IMR-90 (cell line): Measurements from ENCODE around the gene TXLNA. TPM values are rescaled to one million over a fixed set of nuclear protein-coding genes. Genes with fewer than 3 reads are reported as not detected.
"Not testable (repeated sequence)": the region's sequence is repeated elsewhere in the genome, so short reads cannot be mapped to it uniquely, and the experiment has no call there.

Experiments
- ATAC-seq: fragments of 200-7000 bp; cut with Tn5 transposase; 2 replicates; pipeline ENCODE4 v1.9.1; 2020; ENCODE audit warnings: low read depth, mild to moderate bottlenecking, moderate library complexity
- BruUV-seq: library from RNA; stranded (reverse); fragments of 400-500 nt; replicated peaks from 2 replicates; lab custom pipeline; 2021; lab: Mats Ljungman, UMichigan
- CTCF ChIA-PET: fragments of 300-600 bp; formaldehyde crosslinking; extraction: SDS; loops from one replicate; lab custom pipeline; 2021; ENCODE audit warnings: antibody characterized with exemption; lab: Yijun Ruan, JAX
- POLR2A ChIA-PET: fragments of 300-600 bp; sonication (Branson Sonifier 250); formaldehyde crosslinking; loops from one replicate; lab custom pipeline; 2022; ENCODE audit warnings: antibody characterized with exemption; ENCODE audit not compliant: unreplicated experiment; lab: Charles Lee
- DNase-seq: peaks from one replicate; pipeline ENCODE4 v3.0.0; 2013
- H2AFZ ChIP-seq: replicated peaks from 2 replicates; pipeline ENCODE3; 2013; ENCODE audit warnings: low read length, mild to moderate bottlenecking; ENCODE audit not compliant: poor library complexity
- H2AK5ac ChIP-seq: 2 replicates; pipeline ENCODE4 v1.6.1; 2013; ENCODE audit warnings: low read depth, low read length, inconsistent platforms
- H2AK9ac ChIP-seq: replicated peaks from 2 replicates; pipeline ENCODE3; 2013; ENCODE audit warnings: mild to moderate bottlenecking, low read depth, low read length, moderate library complexity; ENCODE audit not compliant: poor library complexity
- H2BK120ac ChIP-seq: 2 replicates; pipeline ENCODE4 v1.6.1; 2013; ENCODE audit warnings: low read depth, low read length, inconsistent platforms
- H2BK15ac ChIP-seq: 3 replicates; pipeline ENCODE4 v1.6.1; 2013; ENCODE audit warnings: low read depth, low read length, inconsistent platforms
- H2BK20ac ChIP-seq: 2 replicates; pipeline ENCODE4 v1.6.1; 2013; ENCODE audit warnings: low read depth, mild to moderate bottlenecking, inconsistent platforms, low read length, moderate library complexity
- H2BK5ac ChIP-seq: 2 replicates; pipeline ENCODE4 v1.6.1; 2013; ENCODE audit warnings: mild to moderate bottlenecking, low read depth, low read length, inconsistent platforms; ENCODE audit not compliant: poor library complexity, severe bottlenecking
- H3K14ac ChIP-seq: replicated peaks from 2 replicates; pipeline ENCODE4 v1.6.1; 2013; ENCODE audit warnings: low read depth, low read length, inconsistent platforms
- H3K18ac ChIP-seq: 2 replicates; pipeline ENCODE4 v1.6.1; 2013; ENCODE audit warnings: low read depth, low read length, control low read depth
- H3K23ac ChIP-seq: 2 replicates; pipeline ENCODE4 v1.6.1; 2013; ENCODE audit warnings: low read depth, low read length, inconsistent platforms
- H3K27ac ChIP-seq: 2 replicates; pipeline ENCODE4 v1.5.1; 2013; ENCODE audit warnings: mild to moderate bottlenecking, control low read depth, low read length; ENCODE audit not compliant: insufficient read depth
- H3K27me3 ChIP-seq: 2 replicates; pipeline ENCODE4 v1.6.1; 2013; ENCODE audit warnings: low read length; ENCODE audit not compliant: control insufficient read depth, insufficient read depth
- H3K36me3 ChIP-seq: 2 replicates; pipeline ENCODE4 v1.6.1; 2013; ENCODE audit warnings: low read length, mixed read lengths; ENCODE audit not compliant: control insufficient read depth, insufficient read depth
- H3K4ac ChIP-seq: 2 replicates; pipeline ENCODE4 v1.6.1; 2013; ENCODE audit warnings: low read depth, low read length, inconsistent platforms
- H3K4me1 ChIP-seq: 2 replicates; pipeline ENCODE4 v1.6.1; 2013; ENCODE audit warnings: low read length, mixed read lengths; ENCODE audit not compliant: control insufficient read depth, insufficient read depth
- H3K4me2 ChIP-seq: 2 replicates; pipeline ENCODE4 v1.6.1; 2013; ENCODE audit warnings: low read depth, mild to moderate bottlenecking, control low read depth, low read length, moderate library complexity
- H3K4me3 ChIP-seq: 2 replicates; pipeline ENCODE4 v1.5.1; 2013; ENCODE audit warnings: low read depth, mild to moderate bottlenecking, control low read depth, low read length, moderate library complexity; ENCODE audit not compliant: insufficient read depth
- H3K56ac ChIP-seq: 2 replicates; pipeline ENCODE4 v1.6.1; 2013; ENCODE audit warnings: low read length, inconsistent platforms; ENCODE audit not compliant: insufficient read depth; ENCODE audit errors: extremely low read depth
- H3K79me1 ChIP-seq, 2 experiments: 2 replicates each; pipeline ENCODE4 v1.6.1; 2013; ENCODE audit warnings: low read length in 2 of 2, inconsistent platforms in 1 of 2, low read depth in 1 of 2
- H3K9ac ChIP-seq: 2 replicates; pipeline ENCODE4 v1.6.1; 2013; ENCODE audit warnings: low read depth, low read length, control low read depth
- H3K9me1 ChIP-seq: 2 replicates; pipeline ENCODE4 v1.6.1; 2013; ENCODE audit warnings: low read length, inconsistent platforms; ENCODE audit not compliant: insufficient read depth
- H3K9me3 ChIP-seq: 2 replicates; pipeline ENCODE4 v1.6.1; 2013; ENCODE audit warnings: low read length; ENCODE audit not compliant: control insufficient read depth, insufficient read depth
- H4K20me1 ChIP-seq: 2 replicates; pipeline ENCODE4 v1.6.1; 2013; ENCODE audit warnings: low read length, inconsistent platforms; ENCODE audit not compliant: insufficient read depth
- H4K5ac ChIP-seq: 2 replicates; pipeline ENCODE4 v1.6.1; 2013; ENCODE audit warnings: mild to moderate bottlenecking, low read depth, low read length, control low read depth
- H4K8ac ChIP-seq, 2 experiments: 2 replicates each; pipeline ENCODE4 v1.6.1; 2013; ENCODE audit warnings: low read depth in 2 of 2, low read length in 2 of 2, control low read depth in 1 of 2, inconsistent platforms in 1 of 2
- H4K91ac ChIP-seq: 2 replicates; pipeline ENCODE4 v1.6.1; 2013; ENCODE audit warnings: low read depth, low read length, inconsistent platforms; ENCODE audit not compliant: insufficient read depth
- WGBS, 2 experiments: methylation state at CpG; one replicate each; pipeline versions ENCODE4 v1.1.5 to v1.1.7; 2013; ENCODE audit warnings: missing lambda C conversion rate in 2 of 2; ENCODE audit not compliant: insufficient read length in 1 of 2; ENCODE audit errors: extremely low coverage in 2 of 2; 5-methylcytosine and 5-hydroxymethylcytosine counted together
- dilution Hi-C: fragments of 300-500 bp; cut with HindIII; formaldehyde crosslinking; loops from one replicate; pipeline ENCODE4 v1.14.3; 2018; ENCODE audit warnings: low sequenced_read_pairs; ENCODE audit not compliant: unreplicated experiment
- in situ Hi-C: fragments of 300-500 bp; cut with MboI; formaldehyde crosslinking; loops from 3 replicates; pipeline ENCODE4 v1.14.3; 2019; ENCODE audit warnings: low sequenced_read_pairs, inconsistent platforms, mixed read lengths
- intact Hi-C: fragments of 100-400 bp; cut with micrococcal nuclease; formaldehyde crosslinking; loops from 2 replicates; pipeline ENCODE4 v1.10.0; 2022
- polyA plus RNA-seq, 3 experiments: library from polyadenylated mRNA; depleted of rRNA; stranded (reverse); fragments of >200 nt; gene quantifications; 2 replicates each; pipeline ENCODE4 v1.2.3, GENCODE V29; 2012; ENCODE audit warnings: low replicate concordance in 1 of 3
- total RNA-seq: library from RNA; depleted of rRNA; stranded (reverse); fragments of >200 nt; gene quantifications from 2 replicates; pipeline ENCODE4 v1.2.3, GENCODE V29; 2012

The TXLNA gene
- total and polyA plus RNA-seq, 2 of the 4 experiments (the other 2 are of a cell fraction): 47.6 to 102 TPM

DNA sequence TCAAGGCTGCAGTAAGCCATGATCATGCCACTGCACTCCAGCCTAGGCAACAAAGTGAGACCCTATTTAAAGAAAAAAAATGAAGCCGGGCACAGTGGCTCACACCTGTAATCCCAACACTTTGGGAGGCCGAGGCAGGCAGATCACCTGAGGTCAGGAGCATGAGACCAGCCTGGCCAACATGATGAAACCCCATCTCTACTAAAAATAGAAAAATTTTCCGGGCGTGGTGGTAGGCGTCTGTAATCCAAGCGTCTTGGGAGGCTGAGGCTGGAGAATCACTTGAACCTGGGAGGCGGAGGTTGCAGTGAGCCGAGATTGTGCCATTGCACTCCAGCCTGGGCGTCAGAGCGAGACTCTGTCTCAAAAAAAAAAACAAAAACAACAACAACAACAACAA, 13.8 kb upstream of the TXLNA start:
- H4K91ac ChIP-seq, dilution Hi-C loops, H3K4me1 ChIP-seq, H4K20me1 ChIP-seq, H2BK5ac ChIP-seq, H2AK5ac ChIP-seq, H3K56ac ChIP-seq, CTCF ChIA-PET, H2BK15ac ChIP-seq, H3K14ac ChIP-seq, H3K27ac ChIP-seq, ATAC-seq, H2BK20ac ChIP-seq, intact Hi-C loops, H3K4ac ChIP-seq, H2BK120ac ChIP-seq, H3K9ac ChIP-seq, H3K9me3 ChIP-seq, H3K4me2 ChIP-seq, in situ Hi-C loops, H4K8ac ChIP-seq, H2AFZ ChIP-seq, BruUV-seq, H3K27me3 ChIP-seq, H3K23ac ChIP-seq, H2AK9ac ChIP-seq, H3K9me1 ChIP-seq, H3K18ac ChIP-seq, H3K4me3 ChIP-seq, DNase-seq, H4K5ac ChIP-seq: not testable (repeated sequence)
- H3K36me3 ChIP-seq: peaks cover 57% of the 10 kb centered on the region
- no CpG with 5 or more reads among the region's 10 CpGs for WGBS, 2 experiments
- peaks cover 6 to 18% of the 10 kb centered on the region in 2 experiments for H3K79me1 ChIP-seq
- POLR2A ChIA-PET: interaction anchor here (0.7 kb wide), 1 partner anchor 15 kb away, joined by 30 read pairs; no protein-coding TSS in a partner anchor
